ENCODE data around the gene KLHL29. TPM values are rescaled to one million over a fixed set of nuclear protein-coding genes. Genes with fewer than 3 reads are reported as not detected.
A peak's percentile ranks its signal among the peaks of the same experiment; 100 is the strongest.

The KLHL29 gene
- polyA plus RNA-seq, 1 of the 3 experiments (the other 2 are of a cell fraction): 4.6 TPM

DNA sequence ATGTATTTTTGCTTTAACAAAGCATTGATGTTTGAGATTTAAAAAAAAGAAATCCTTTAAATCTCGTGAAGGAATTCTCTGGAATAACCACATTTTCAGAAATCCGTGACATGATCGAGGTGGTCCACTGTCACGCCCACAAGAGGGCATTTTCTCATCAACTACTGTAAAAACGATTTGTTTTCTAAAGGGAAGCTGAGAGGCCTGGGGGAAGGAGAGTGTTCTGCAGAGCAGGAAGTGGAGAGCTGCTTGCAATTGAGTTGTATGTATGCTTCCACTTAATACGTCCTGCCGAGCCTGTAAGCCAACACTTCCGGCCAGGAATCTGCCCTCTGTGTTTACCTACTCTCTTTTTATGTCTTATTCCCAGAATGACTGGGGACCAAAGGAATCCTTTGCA, 19.4 kb downstream of the KLHL29 start (continued):
- peak; percentile 92 for TF ChIP-seq RAD21 (IDR thresholded peaks at IDR 0.05; ENCODE audit: low read length)

DNA sequence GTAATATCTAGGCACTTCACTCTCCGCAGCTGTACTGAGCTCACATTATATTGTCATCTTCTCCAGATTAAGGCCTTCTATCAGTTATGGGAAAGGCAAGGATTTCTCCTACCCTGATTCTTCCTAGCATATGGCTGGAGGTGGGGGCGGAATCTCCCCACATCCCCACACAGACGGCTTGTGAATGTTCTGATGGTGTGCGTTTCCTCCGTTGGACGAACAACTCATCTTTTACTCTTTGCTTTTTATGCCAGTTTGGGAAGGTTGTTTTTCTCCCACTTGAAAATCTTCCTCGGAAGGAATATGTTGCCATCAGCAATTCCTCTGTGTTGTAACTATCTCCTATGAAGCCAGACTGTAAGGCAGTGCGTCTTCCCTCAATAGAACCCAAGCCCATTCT, 24.3 kb downstream of the KLHL29 start:
- peaks cover 10 to 16% of the 10 kb centered on the region in 2 experiments for H3K4me1 ChIP-seq (ENCODE audit: control insufficient read depth in 1 of 2, insufficient read depth in 2 of 2, low read depth in 1 of 2, low read length in 1 of 2)
- no peaks in the 10 kb centered on the region for H4K20me1 ChIP-seq (ENCODE audit: insufficient read depth)
- no peaks in the 10 kb centered on the region for H3K27me3 ChIP-seq (ENCODE audit: insufficient read depth)
- H3K36me3 ChIP-seq (replicated peaks in 1 of 2; ENCODE audit: control insufficient read depth in 1 of 2, insufficient read depth in 2 of 2, low read length in 1 of 2): no peaks in the 10 kb centered on the region
- ChIA-PET POLR2A (no interaction called here), CTCF (interaction anchor here (1.3 kb wide), 1 partner anchor 16 kb away, joined by 3 read pairs; no protein-coding TSS in a partner anchor)
- no peaks in the 10 kb centered on the region; the same call in none of the 2 replicates for H3K79me2 ChIP-seq (ENCODE audit: insufficient read depth)
- peaks cover 13% of the 10 kb centered on the region for H3F3A ChIP-seq (replicated peaks; ENCODE audit: insufficient read depth)
- no peak overlapping the region for H3K4me3 ChIP-seq (ENCODE audit: low read depth in 2 of 2, low read length in 1 of 2)
- DNase-seq: no peak
- TF ChIP-seq, protein P1, sequence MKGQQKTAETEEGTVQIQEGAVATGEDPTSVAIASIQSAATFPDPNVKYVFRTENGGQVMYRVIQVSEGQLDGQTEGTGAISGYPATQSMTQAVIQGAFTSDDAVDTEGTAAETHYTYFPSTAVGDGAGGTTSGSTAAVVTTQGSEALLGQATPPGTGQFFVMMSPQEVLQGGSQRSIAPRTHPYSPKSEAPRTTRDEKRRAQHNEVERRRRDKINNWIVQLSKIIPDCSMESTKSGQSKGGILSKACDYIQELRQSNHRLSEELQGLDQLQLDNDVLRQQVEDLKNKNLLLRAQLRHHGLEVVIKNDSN (IDR thresholded peaks at IDR 0.05; ENCODE audit: borderline replicate concordance, low read depth): no peak
- TF ChIP-seq, protein P2, sequence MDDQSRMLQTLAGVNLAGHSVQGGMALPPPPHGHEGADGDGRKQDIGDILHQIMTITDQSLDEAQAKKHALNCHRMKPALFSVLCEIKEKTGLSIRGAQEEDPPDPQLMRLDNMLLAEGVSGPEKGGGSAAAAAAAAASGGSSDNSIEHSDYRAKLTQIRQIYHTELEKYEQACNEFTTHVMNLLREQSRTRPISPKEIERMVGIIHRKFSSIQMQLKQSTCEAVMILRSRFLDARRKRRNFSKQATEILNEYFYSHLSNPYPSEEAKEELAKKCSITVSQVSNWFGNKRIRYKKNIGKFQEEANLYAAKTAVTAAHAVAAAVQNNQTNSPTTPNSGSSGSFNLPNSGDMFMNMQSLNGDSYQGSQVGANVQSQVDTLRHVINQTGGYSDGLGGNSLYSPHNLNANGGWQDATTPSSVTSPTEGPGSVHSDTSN (IDR thresholded peaks at IDR 0.05): no peak
- TF ChIP-seq TEAD4 (IDR thresholded peaks at IDR 0.05; ENCODE audit: borderline replicate concordance, insufficient read depth) (no peak), NFIC (IDR thresholded peaks at IDR 0.05; ENCODE audit: borderline replicate concordance) (no peak), YY1 (IDR thresholded peaks at IDR 0.05; ENCODE audit: low read depth) (no peak), CHD2 (IDR thresholded peaks at IDR 0.05; ENCODE audit: low read length, partially characterized antibody) (no peak), RXRA (IDR thresholded peaks at IDR 0.05; ENCODE audit: borderline replicate concordance, low read depth) (no peak), EZH2phosphoT487 (IDR thresholded peaks at IDR 0.05; ENCODE audit: borderline replicate concordance, low read depth) (no peak), POLR2AphosphoS5 (IDR thresholded peaks at IDR 0.05; ENCODE audit: low read depth, low read length) (no peak), SMC3 (IDR thresholded peaks at IDR 0.05; ENCODE audit: low read depth, low read length) (no peak), JUND (IDR thresholded peaks at IDR 0.05) (no peak), FOSL2 (IDR thresholded peaks at IDR 0.05; ENCODE audit: borderline replicate concordance, low read depth) (no peak), RCOR1 (IDR thresholded peaks at IDR 0.05; ENCODE audit: low read length) (no peak), RFX5 (IDR thresholded peaks at IDR 0.05; ENCODE audit: low read length) (no peak), RAD21 (IDR thresholded peaks at IDR 0.05; ENCODE audit: low read length) (no peak), TCF12 (IDR thresholded peaks at IDR 0.05) (no peak)
- TF ChIP-seq, protein P3, sequence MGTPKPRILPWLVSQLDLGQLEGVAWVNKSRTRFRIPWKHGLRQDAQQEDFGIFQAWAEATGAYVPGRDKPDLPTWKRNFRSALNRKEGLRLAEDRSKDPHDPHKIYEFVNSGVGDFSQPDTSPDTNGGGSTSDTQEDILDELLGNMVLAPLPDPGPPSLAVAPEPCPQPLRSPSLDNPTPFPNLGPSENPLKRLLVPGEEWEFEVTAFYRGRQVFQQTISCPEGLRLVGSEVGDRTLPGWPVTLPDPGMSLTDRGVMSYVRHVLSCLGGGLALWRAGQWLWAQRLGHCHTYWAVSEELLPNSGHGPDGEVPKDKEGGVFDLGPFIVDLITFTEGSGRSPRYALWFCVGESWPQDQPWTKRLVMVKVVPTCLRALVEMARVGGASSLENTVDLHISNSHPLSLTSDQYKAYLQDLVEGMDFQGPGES (IDR thresholded peaks at IDR 0.05; ENCODE audit: low read depth, low read length): no peak
- H3K4me2 ChIP-seq: no peak overlapping the region
- H3K9me3 ChIP-seq: no peaks in the 10 kb centered on the region
- no peak overlapping the region for H2AFZ ChIP-seq (ENCODE audit: low read depth)
- H3K27ac ChIP-seq (ENCODE audit: low read depth in 2 of 2, low read length in 1 of 2): no peak overlapping the region
- H3K9me2 ChIP-seq: no peaks in the 10 kb centered on the region
- H3K9ac ChIP-seq: no peak overlapping the region
- 94% methylated on average over 8 of the region's 8 CpGs for WGBS (ENCODE audit: low lambda C conversion rate)

Data from SK-N-SH (cell line).